ENCODE results near the gene FAM174C.

Gene FAM174C

GRCh38 chr19:1232652-1233072 lies 42.7 kb upstream of the FAM174C start:
- H3K27me3 ChIP-seq (ENCODE audit: low read length), result no peaks in the 10 kb centered on the region
- H3K79me2 ChIP-seq (ENCODE audit: insufficient read depth, low read length), result no peaks in the 10 kb centered on the region
- no peaks in the 10 kb centered on the region for H3K36me3 ChIP-seq (ENCODE audit: low read length)
- no peaks in the 10 kb centered on the region for H3K9me2 ChIP-seq (replicated peaks; ENCODE audit: insufficient read depth, low read length)
- H4K20me1 ChIP-seq (ENCODE audit: low read depth, low read length), result no peaks in the 10 kb centered on the region
- TF ChIP-seq EZH2phosphoT487 (conservative IDR thresholded peaks at IDR 0.05; ENCODE audit: low read length), result no peak
- TF ChIP-seq CTCF (IDR thresholded peaks at IDR 0.05; ENCODE audit: insufficient read depth, low read length, poor library complexity, severe bottlenecking), result no peak
- no peaks in the 10 kb centered on the region; the same call in 1 of the 2 replicates for H3F3A ChIP-seq (ENCODE audit: insufficient read depth)
- no peaks in the 10 kb centered on the region for H3K9me3 ChIP-seq (ENCODE audit: insufficient read depth, low read length)
- H3K4me3 ChIP-seq (ENCODE audit: insufficient read depth, low read length, poor library complexity, severe bottlenecking), result no peak overlapping the region
- no peak overlapping the region for H3K4me2 ChIP-seq (ENCODE audit: low read depth, low read length, poor library complexity, severe bottlenecking)
- no peak overlapping the region for H3K9ac ChIP-seq (ENCODE audit: low read length)
- no peak overlapping the region for H3K27ac ChIP-seq (ENCODE audit: low read depth, low read length)
- no peak overlapping the region for H2AFZ ChIP-seq (ENCODE audit: low read depth, low read length, severe bottlenecking)

GRCh38 chr19:1233115-1233667 lies 42.1 kb upstream of the FAM174C start:
- Histone ChIP-seq H3K36me3 (ENCODE audit: low read length) (no peaks in the 10 kb centered on the region), H3K27me3 (ENCODE audit: low read length) (no peaks in the 10 kb centered on the region), H4K20me1 (ENCODE audit: low read depth, low read length) (no peaks in the 10 kb centered on the region), H3K4me3 (ENCODE audit: insufficient read depth, low read length, poor library complexity, severe bottlenecking) (no peak overlapping the region), H3K9me3 (ENCODE audit: insufficient read depth, low read length) (no peaks in the 10 kb centered on the region), H3K4me2 (ENCODE audit: low read depth, low read length, poor library complexity, severe bottlenecking) (no peak overlapping the region), H3K9ac (ENCODE audit: low read length) (no peak overlapping the region), H3K27ac (ENCODE audit: low read depth, low read length) (no peak overlapping the region), H2AFZ (ENCODE audit: low read depth, low read length, severe bottlenecking) (no peak overlapping the region), H3K79me2 (ENCODE audit: insufficient read depth, low read length) (no peaks in the 10 kb centered on the region), H3F3A (ENCODE audit: insufficient read depth) (peaks cover 1% of the 10 kb centered on the region; the same call in 1 of the 2 replicates), H3K9me2 (replicated peaks; ENCODE audit: insufficient read depth, low read length) (no peaks in the 10 kb centered on the region)
- TF ChIP-seq CTCF (IDR thresholded peaks at IDR 0.05; ENCODE audit: insufficient read depth, low read length, poor library complexity, severe bottlenecking) (no peak), EZH2phosphoT487 (conservative IDR thresholded peaks at IDR 0.05; ENCODE audit: low read length) (no peak)

GRCh38 chr19:1234051-1234954 lies 41.0 kb upstream of the FAM174C start:
- Histone ChIP-seq H3K9me2 (replicated peaks; ENCODE audit: insufficient read depth, low read length) (no peaks in the 10 kb centered on the region), H3K4me2 (ENCODE audit: low read depth, low read length, poor library complexity, severe bottlenecking) (no peak overlapping the region), H3K79me2 (ENCODE audit: insufficient read depth, low read length) (no peaks in the 10 kb centered on the region), H2AFZ (ENCODE audit: low read depth, low read length, severe bottlenecking) (no peak overlapping the region), H3F3A (ENCODE audit: insufficient read depth) (peaks cover 12% of the 10 kb centered on the region), H3K27me3 (ENCODE audit: low read length) (no peaks in the 10 kb centered on the region), H4K20me1 (ENCODE audit: low read depth, low read length) (no peaks in the 10 kb centered on the region), H3K27ac (ENCODE audit: low read depth, low read length) (no peak overlapping the region), H3K36me3 (ENCODE audit: low read length) (no peaks in the 10 kb centered on the region), H3K9ac (ENCODE audit: low read length) (no peak overlapping the region), H3K9me3 (ENCODE audit: insufficient read depth, low read length) (no peaks in the 10 kb centered on the region), H3K4me3 (ENCODE audit: insufficient read depth, low read length, poor library complexity, severe bottlenecking) (no peak overlapping the region)
- TF ChIP-seq CTCF (IDR thresholded peaks at IDR 0.05; ENCODE audit: insufficient read depth, low read length, poor library complexity, severe bottlenecking), result no peak
- TF ChIP-seq EZH2phosphoT487 (conservative IDR thresholded peaks at IDR 0.05; ENCODE audit: low read length), result no peak
